WTC11 (cell line): ENCODE results near the gene PIRT.

Experiments used
- CTCF ChIP-seq: fragments of 200-600 bp; IDR thresholded peaks from 2 replicates; pipeline ENCODE4 v1.8.0; 2022; ENCODE audit warnings: antibody characterized with exemption
- FOXJ3 ChIP-seq: sonication (generic); formaldehyde crosslinking; IDR thresholded peaks from 2 replicates; pipeline ENCODE4 v1.9.0; 2021; ENCODE audit warnings: missing genetic modification reagents, mild to moderate bottlenecking, borderline replicate concordance
- FOXP4 ChIP-seq: sonication (generic); formaldehyde crosslinking; IDR thresholded peaks from 2 replicates; pipeline ENCODE4 v1.8.0; 2022; ENCODE audit warnings: mild to moderate bottlenecking, missing genetic modification reagents
- GRHL2 ChIP-seq: fragments of 250-450 bp; sonication (Bioruptor Pico); IDR thresholded peaks from 2 replicates; pipeline ENCODE4 v1.8.0; 2022; ENCODE audit warnings: mild to moderate bottlenecking, moderate library complexity; ENCODE audit not compliant: insufficient replicate concordance, severe bottlenecking
- MAX ChIP-seq: sonication (generic); formaldehyde crosslinking; IDR thresholded peaks from 2 replicates; pipeline ENCODE4 v1.8.0; 2022; ENCODE audit warnings: mild to moderate bottlenecking, missing genetic modification reagents
- MYBL2 ChIP-seq: sonication (generic); formaldehyde crosslinking; IDR thresholded peaks from 2 replicates; pipeline ENCODE4 v1.8.1; 2023; ENCODE audit warnings: mild to moderate bottlenecking, moderate library complexity, missing genetic modification reagents
- NR1H2 ChIP-seq: sonication (generic); formaldehyde crosslinking; IDR thresholded peaks from 2 replicates; pipeline ENCODE4 v1.9.0; 2021; ENCODE audit warnings: mild to moderate bottlenecking, moderate library complexity, missing genetic modification reagents
- NR3C1 ChIP-seq: sonication (generic); formaldehyde crosslinking; conservative IDR thresholded peaks from 2 replicates; pipeline ENCODE4 v1.8.1; 2023; ENCODE audit warnings: low read depth, mild to moderate bottlenecking, missing genetic modification reagents
- ZNF138 ChIP-seq: sonication (generic); formaldehyde crosslinking; conservative IDR thresholded peaks from 2 replicates; pipeline ENCODE4 v1.8.1; 2022; ENCODE audit warnings: mild to moderate bottlenecking, moderate library complexity, missing genetic modification reagents
- TF ChIP-seq, protein P1 (sequence below): sonication (generic); formaldehyde crosslinking; IDR thresholded peaks from 2 replicates; pipeline ENCODE4 v1.8.1; 2023; ENCODE audit warnings: mild to moderate bottlenecking, missing genetic modification reagents, moderate library complexity
- TF ChIP-seq, protein P2 (sequence below): sonication (generic); formaldehyde crosslinking; IDR thresholded peaks from 2 replicates; pipeline ENCODE4 v1.8.0; 2023; ENCODE audit warnings: missing genetic modification reagents

DNA sequence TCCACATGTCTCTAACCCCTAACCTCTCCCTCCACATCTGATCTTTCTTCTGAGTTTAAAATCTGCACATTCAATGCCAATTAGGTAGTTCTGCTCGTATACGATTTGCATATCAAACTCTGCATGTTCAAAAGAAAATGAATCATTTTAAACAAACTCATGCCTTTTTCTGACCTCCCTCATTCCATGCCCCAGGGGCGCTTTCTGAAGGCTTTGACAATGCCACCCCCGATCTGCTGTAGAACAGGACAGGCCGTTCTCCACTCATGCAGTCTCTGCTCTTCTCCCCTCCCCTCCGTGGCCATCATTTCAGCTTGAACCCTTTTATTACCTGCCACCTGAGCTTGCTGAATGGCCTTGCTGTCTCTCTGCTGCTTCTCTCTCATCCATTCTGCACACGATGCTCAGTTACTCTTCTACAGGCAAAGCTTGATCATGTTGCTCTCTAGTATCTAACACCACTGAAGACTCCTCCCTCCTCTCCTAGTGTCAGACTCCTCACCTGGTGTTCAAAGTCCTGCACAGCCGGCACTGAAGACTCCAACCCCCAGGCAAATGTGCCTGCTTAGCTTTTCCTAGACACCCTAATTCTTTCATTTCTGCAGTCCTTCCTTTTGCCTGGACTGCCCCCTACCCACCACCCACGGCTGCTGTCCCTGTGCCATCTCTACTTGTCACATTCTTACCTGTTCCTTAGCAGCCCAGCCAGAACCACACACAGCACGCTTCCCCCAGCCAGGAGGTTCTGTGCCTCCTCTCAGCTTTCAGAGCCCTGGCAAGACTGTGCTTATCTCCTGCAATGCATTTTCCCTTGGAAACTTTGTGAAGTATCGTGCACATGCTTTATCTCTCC, 40.2 kb downstream of the PIRT start:
- no peak for TF ChIP-seq CTCF
- no peak for TF ChIP-seq ZNF138
- TF ChIP-seq MYBL2 (CRISPR knock-in tag): no peak
- no peak for TF ChIP-seq FOXP4 (CRISPR knock-in tag)
- TF ChIP-seq, protein P1, sequence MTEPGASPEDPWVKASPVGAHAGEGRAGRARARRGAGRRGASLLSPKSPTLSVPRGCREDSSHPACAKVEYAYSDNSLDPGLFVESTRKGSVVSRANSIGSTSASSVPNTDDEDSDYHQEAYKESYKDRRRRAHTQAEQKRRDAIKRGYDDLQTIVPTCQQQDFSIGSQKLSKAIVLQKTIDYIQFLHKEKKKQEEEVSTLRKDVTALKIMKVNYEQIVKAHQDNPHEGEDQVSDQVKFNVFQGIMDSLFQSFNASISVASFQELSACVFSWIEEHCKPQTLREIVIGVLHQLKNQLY (CRISPR knock-in tag): no peak
- TF ChIP-seq NR3C1: no peak
- TF ChIP-seq FOXJ3: no peak
- no peak for TF ChIP-seq MAX (CRISPR knock-in tag)
- TF ChIP-seq, protein P2, sequence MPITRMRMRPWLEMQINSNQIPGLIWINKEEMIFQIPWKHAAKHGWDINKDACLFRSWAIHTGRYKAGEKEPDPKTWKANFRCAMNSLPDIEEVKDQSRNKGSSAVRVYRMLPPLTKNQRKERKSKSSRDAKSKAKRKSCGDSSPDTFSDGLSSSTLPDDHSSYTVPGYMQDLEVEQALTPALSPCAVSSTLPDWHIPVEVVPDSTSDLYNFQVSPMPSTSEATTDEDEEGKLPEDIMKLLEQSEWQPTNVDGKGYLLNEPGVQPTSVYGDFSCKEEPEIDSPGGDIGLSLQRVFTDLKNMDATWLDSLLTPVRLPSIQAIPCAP (CRISPR knock-in tag): no peak
- TF ChIP-seq GRHL2: no peak
- no peak for TF ChIP-seq NR1H2 (CRISPR knock-in tag)
